ENCODE data around the gene SLC16A5.
"Not testable (repeated sequence)": the region's sequence is repeated elsewhere in the genome, so short reads cannot be mapped to it uniquely, and the experiment has no call there.

SLC16A5 gene

GRCh38 chr17:75133001-75133400 is 45.2 kb downstream of the SLC16A5 start:
- DNase-seq (ENCODE audit: low read depth in 2 of 2): no peak

- DNase-seq (ENCODE audit: low read depth in 2 of 2): not testable (repeated sequence)
These were observed 46.0 kb downstream of the SLC16A5 start for GRCh38 chr17:75133607-75134347.

- DNase-seq (ENCODE audit: low read depth in 2 of 2): no peak
These were observed 47.7 kb downstream of the SLC16A5 start for GRCh38 chr17:75135452-75135851.

GRCh38 chr17:75135946-75136345 is 48.2 kb downstream of the SLC16A5 start:
- DNase-seq (ENCODE audit: low read depth in 2 of 2): no peak

- not testable (repeated sequence) for DNase-seq (ENCODE audit: low read depth in 2 of 2)
These were observed 50.0 kb downstream of the SLC16A5 start for GRCh38 chr17:75137762-75138161.

GRCh38 chr17:75138519-75138918 is 50.8 kb downstream of the SLC16A5 start:
- no peak for DNase-seq (ENCODE audit: low read depth in 2 of 2)

- no peak for DNase-seq (ENCODE audit: low read depth in 2 of 2)
These were observed 54.6 kb downstream of the SLC16A5 start for GRCh38 chr17:75142236-75142971.

GRCh38 chr17:75144816-75145512 is 57.2 kb downstream of the SLC16A5 start:
- no peak for DNase-seq (ENCODE audit: low read depth in 2 of 2)

- DNase-seq (ENCODE audit: low read depth in 2 of 2): no peak
These were observed 58.8 kb downstream of the SLC16A5 start for GRCh38 chr17:75146592-75146991.

- no peak for DNase-seq (ENCODE audit: low read depth in 2 of 2)
These were observed 60.3 kb downstream of the SLC16A5 start for GRCh38 chr17:75147878-75148546.

- no peak for DNase-seq (ENCODE audit: low read depth in 2 of 2)
These were observed 64.2 kb downstream of the SLC16A5 start for GRCh38 chr17:75151930-75152329.

- no peak for DNase-seq (ENCODE audit: low read depth in 2 of 2)
These were observed 64.8 kb downstream of the SLC16A5 start for GRCh38 chr17:75152523-75152921.

GRCh38 chr17:75152922-75153779 is 65.4 kb downstream of the SLC16A5 start:
- peak; percentile 4 to 6 for DNase-seq (ENCODE audit: low read depth in 2 of 2)

- peak; percentile 6 to 7 for DNase-seq (ENCODE audit: low read depth in 2 of 2)
These were observed 66.0 kb downstream of the SLC16A5 start for GRCh38 chr17:75153780-75154194.

GRCh38 chr17:75154195-75155106 is 66.7 kb downstream of the SLC16A5 start, which contains the start of gene JPT1:
Gene JPT1 (minus strand): TSS chr17:75154512. CDS start chr17:75154397, 115 bp downstream.
- DNase-seq (ENCODE audit: low read depth in 2 of 2): peak; percentile 98

- DNase-seq (ENCODE audit: low read depth in 2 of 2): no peak
These were observed 67.4 kb downstream of the SLC16A5 start for GRCh38 chr17:75155191-75155601.
